Measurements from ENCODE around the gene CDCA3. TPM values are rescaled to one million over a fixed set of nuclear protein-coding genes. Genes with fewer than 3 reads are reported as not detected.
"Not testable (repeated sequence)": the region's sequence is repeated elsewhere in the genome, so short reads cannot be mapped to it uniquely, and the experiment has no call there.

The CDCA3 gene
- total RNA-seq, 6 donors from 2014 or later, result 0.39 to 10.3 (median 2.8) TPM; not detected in 1

GRCh38 chr12:6883252-6883651, 32.2 kb upstream of the CDCA3 start:
- H3K9me3 ChIP-seq, result no peaks in the 10 kb centered on the region
- ATAC-seq (ENCODE audit: low FRiP score in 2 of 2) (no peak), DNase-seq (no peak)
- H3K27me3 ChIP-seq, result no peaks in the 10 kb centered on the region
- peaks cover 0 to 26% (median 6%) of the 10 kb centered on the region in 4 donors for H3K4me1 ChIP-seq
- 95% methylated on average over 5 of the region's 5 CpGs for WGBS, 2 donors
- H3K4me3 ChIP-seq, result no peak overlapping the region
- no peak overlapping the region for H3K27ac ChIP-seq
- TF ChIP-seq EP300 (IDR thresholded peaks at IDR 0.05) (no peak), POLR2AphosphoS5 (IDR thresholded peaks at IDR 0.05) (no peak), POLR2A (IDR thresholded peaks at IDR 0.05) (no peak), CTCF (IDR thresholded peaks at IDR 0.05) (no peak)
- H3K36me3 ChIP-seq, result peaks cover 0 to 16% (median 14%) of the 10 kb centered on the region in 4 donors

GRCh38 chr12:6879824-6880223, 28.7 kb upstream of the CDCA3 start:
- not testable (repeated sequence) for H3K27me3 ChIP-seq; H3K9me3 ChIP-seq; ATAC-seq (ENCODE audit: low FRiP score in 2 of 2); H3K4me3 ChIP-seq
- DNase-seq, result peak in 1 of 2 donors; percentile 74
- peak in 1 of 4 donors; percentile 48 for TF ChIP-seq EP300 (IDR thresholded peaks at IDR 0.05)
- H3K4me1 ChIP-seq, result peaks cover 0 to 13% (median under 1%) of the 10 kb centered on the region in 4 donors
- H3K27ac ChIP-seq, result peak overlapping the region; percentile 42 to 81 (median 66)
- 52 to 78% methylated on average over 11 of the region's 11 CpGs for WGBS, 2 donors
- H3K36me3 ChIP-seq, result peaks cover 0 to 19% (median 17%) of the 10 kb centered on the region in 4 donors

GRCh38 chr12:6874015-6874368, 22.9 kb upstream of the CDCA3 start:
- Histone ChIP-seq H3K4me3 (peak overlapping the region in 3 of 4 donors; percentile 71 to 90 (median 78)), H3K27ac (peak overlapping the region; percentile 83 to 93 (median 92)), H3K4me1 (peaks cover 33 to 51% (median 40%) of the 10 kb centered on the region in 4 donors), H3K36me3 (peaks cover 3 to 24% (median 20%) of the 10 kb centered on the region in 4 donors)
- not testable (repeated sequence) for ATAC-seq (ENCODE audit: low FRiP score in 2 of 2); DNase-seq; H3K27me3 ChIP-seq; H3K9me3 ChIP-seq
- 42 to 43% methylated on average over 9 of the region's 9 CpGs for WGBS, 2 donors

GRCh38 chr12:6873094-6874014, 22.3 kb upstream of the CDCA3 start, which contains the start of gene SPSB2:
SPSB2 (minus strand) TSS chr12:6873303; CDS start chr12:6872901, 402 bp downstream.
- Histone ChIP-seq H3K4me1 (peaks cover 39 to 58% (median 46%) of the 10 kb centered on the region in 4 donors), H3K36me3 (peaks cover 3 to 24% (median 20%) of the 10 kb centered on the region in 4 donors), H3K27me3 (no peaks in the 10 kb centered on the region), H3K27ac (peak within 1 kb of the TSS; percentile 83 to 93 (median 92)), H3K4me3 (peak within 1 kb of the TSS; percentile 71 to 90 (median 82)), H3K9me3 (no peaks in the 10 kb centered on the region)
- peak; percentile 100 for DNase-seq
- WGBS, 2 donors, result 0% methylated on average over 10 to 53 of the region's 66 CpGs
- TF ChIP-seq EP300 (IDR thresholded peaks at IDR 0.05), result no peak
- TF ChIP-seq POLR2A (IDR thresholded peaks at IDR 0.05), result peak in 3 of 4 donors; percentile 46 to 92 (median 85)
- TF ChIP-seq CTCF (IDR thresholded peaks at IDR 0.05), result peak in 2 of 6 experiments; percentile 18 to 37
- peak; percentile 54 to 82 for TF ChIP-seq POLR2AphosphoS5 (IDR thresholded peaks at IDR 0.05)
- peak; percentile 97 to 98 for ATAC-seq (ENCODE audit: low FRiP score in 2 of 2)

- DNase-seq (peak; percentile 91 to 97), ATAC-seq (ENCODE audit: low FRiP score in 2 of 2) (peak; percentile 86 to 93)
- Histone ChIP-seq H3K27me3 (no peaks in the 10 kb centered on the region), H3K27ac (peak overlapping the region; percentile 83 to 93 (median 92)), H3K4me1 (peaks cover 42 to 65% (median 49%) of the 10 kb centered on the region in 4 donors), H3K36me3 (peaks cover 3 to 24% (median 20%) of the 10 kb centered on the region in 4 donors), H3K9me3 (no peaks in the 10 kb centered on the region), H3K4me3 (peak overlapping the region; percentile 71 to 90 (median 82))
- 0 to 1% methylated on average over 5 to 38 of the region's 40 CpGs for WGBS, 2 donors
- peak; percentile 92 to 98 (median 96) for TF ChIP-seq CTCF (IDR thresholded peaks at IDR 0.05)
- no peak for TF ChIP-seq EP300 (IDR thresholded peaks at IDR 0.05)
- peak; percentile 33 to 42 for TF ChIP-seq POLR2AphosphoS5 (IDR thresholded peaks at IDR 0.05)
- no peak for TF ChIP-seq POLR2A (IDR thresholded peaks at IDR 0.05)
Measured at GRCh38 chr12:6872073-6873048, 21.3 kb upstream of the CDCA3 start.

All from upper lobe of left lung (tissue), 6 donors.